Activated CD4-positive, alpha-beta T cell treated with anti-CD3 and anti-CD28 coated beads for 48 hours (primary cell): ENCODE measurements around the gene PARL.
"Not testable (repeated sequence)": the region's sequence is repeated elsewhere in the genome, so short reads cannot be mapped to it uniquely, and the experiment has no call there.

Source experiments
- DNase-seq: peaks from one replicate; pipeline ENCODE4 v3.0.0-alpha.2; 2020

PARL gene

DNA sequence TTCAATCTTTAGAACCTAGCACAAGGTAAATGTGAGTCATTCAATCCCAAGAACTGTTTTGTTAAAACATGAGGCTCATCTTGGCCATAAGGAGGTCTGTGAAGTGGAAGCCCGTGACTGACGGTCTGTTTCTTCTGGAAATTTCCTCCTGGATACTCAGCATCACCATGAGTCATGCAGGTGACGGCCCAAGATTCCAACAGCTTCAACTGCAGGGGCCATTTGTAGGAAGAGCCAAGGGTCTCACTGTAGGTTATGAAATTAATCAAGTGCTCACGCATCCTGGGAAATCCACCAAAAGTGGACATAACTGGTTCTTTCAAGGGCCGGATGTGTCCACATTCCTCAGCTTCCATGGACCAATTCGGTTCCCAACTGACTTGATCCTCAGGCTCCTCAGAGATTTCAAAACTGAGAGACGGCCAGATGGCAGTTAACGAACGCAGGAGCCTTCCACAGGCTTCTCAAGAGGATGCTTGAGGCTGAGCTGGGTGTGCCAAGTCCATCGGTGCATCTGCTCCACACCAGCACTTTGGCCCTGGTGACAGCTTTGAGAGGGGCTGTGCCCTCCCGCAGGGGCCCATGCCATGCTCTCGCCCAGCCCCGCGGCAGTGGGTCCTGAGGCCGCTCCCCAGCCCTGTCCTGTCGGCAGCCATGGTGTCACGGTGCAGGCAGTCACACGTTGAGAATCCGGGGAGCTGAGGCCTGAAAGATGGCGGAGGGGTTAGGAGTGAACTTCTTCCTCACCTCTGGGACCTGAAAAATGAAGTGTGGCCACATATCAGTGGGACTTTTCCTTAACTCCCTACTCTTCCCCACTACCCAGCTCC is 67.8 kb downstream of the PARL start:
- DNase-seq: no peak

DNA sequence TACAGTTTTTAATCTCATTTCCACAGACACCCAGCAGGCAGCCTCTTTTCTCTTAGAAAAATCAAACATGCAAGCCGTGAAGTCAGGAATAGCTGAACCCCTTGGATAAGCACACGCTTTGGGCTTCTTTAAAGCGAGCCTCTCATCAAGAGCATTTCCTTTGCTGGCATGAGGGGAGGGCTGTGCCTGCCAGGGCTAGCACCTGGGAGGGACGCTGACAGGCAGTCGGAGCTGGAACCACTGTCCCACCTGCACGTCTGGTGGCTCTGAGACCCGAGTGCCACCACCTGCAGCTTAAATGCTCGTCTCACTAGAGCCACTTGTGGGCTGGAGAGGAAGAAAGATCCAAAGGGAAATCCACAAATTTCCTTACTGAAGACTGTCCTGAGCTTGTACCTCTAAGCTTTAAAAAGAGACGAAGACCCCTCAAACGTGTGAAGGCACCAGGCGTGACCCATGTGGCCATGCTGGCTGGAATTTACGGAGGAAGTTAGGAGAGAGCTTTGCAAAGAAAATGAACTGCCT is 68.7 kb downstream of the PARL start:
- DNase-seq: no peak

DNA sequence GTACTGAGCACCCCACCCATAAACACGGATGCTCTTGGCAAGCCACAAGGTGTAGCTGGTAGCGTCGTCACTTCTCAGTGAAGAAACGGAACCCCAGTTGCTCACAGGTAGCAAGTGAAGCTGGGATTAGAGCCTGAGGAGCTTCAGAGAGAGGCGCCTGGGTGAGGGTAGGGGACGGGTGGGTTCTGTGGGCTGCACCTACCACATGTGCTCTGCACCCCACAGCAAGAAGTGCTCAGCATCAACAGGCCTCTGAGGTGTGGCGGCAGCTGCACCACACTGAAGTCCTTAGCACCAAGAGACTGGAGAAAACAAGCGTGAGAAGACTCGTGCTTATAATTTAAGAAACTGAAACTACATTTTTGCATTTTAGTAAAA is 69.1 kb downstream of the PARL start:
- DNase-seq: no peak

DNA sequence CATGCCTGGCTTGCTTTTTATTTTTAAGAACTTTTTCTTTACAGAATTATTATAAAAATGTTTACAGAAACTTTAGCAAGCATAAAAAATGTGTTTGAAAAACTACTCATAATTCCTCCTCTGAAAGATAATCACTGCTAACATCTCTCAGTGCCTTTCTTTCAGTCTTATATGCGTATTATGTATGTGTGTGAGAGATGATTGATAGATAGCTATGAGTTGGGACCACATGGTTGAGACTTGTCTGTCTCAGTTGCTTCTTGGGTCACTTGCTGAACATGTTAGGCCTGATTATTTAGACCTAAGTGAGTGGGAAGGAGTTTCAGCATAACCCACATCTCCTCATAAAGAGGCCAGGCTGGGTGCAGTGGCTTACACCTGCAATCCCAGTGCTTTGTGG is 70.4 kb downstream of the PARL start:
- no peak for DNase-seq

DNA sequence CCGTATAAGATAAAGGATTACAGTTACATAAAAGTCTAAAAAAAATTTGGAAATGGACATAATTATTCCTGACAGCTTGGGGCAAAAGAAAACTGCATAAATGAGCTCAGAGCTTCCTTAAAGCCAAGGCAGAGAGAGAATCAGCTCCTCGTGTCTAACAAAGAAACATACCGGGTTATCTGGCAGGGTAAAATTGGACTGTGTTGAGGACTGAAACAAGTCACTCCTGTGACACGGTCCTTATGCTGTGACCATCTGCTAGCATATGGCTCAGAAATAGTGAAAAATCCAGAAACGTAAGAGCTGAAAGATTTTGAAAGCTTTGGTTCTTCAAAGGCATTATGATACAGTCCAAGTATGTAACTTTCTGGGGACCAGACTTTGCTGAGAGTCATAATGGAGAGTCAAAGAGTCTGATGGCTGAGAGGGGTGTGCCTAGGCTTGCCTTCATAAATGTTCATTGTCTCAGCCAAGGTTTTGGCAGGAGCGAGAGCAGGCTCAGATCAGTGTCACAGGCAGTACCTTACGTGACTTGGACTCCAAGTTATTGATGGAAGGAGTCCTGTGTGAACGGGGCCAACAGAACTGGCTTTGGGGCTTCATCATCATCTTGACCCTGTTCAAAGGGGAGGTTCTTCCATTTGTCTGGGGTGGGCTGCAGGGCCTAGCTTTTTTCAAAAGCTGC is 71.8 kb downstream of the PARL start:
- DNase-seq: no peak

DNA sequence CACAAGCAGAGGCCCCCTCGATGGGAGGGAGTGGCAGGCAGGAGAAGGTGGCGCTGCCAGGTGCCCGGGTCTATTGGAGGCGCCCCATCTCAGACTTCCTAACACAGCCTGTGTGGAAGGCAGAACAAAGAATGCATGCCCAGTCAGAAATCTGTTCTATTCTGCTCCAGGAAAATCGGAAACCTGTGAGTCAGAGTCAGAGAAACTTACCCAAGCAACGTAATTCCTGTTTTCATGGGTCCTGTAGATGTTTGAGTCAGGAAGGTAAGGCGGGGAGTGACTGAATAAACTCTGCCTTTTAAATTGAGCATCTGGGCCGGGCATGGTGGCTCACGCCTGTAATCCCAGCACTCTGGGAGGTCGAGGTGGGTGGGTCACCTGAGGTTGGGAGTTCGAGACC is 73.0 kb downstream of the PARL start:
- DNase-seq: no peak

DNA sequence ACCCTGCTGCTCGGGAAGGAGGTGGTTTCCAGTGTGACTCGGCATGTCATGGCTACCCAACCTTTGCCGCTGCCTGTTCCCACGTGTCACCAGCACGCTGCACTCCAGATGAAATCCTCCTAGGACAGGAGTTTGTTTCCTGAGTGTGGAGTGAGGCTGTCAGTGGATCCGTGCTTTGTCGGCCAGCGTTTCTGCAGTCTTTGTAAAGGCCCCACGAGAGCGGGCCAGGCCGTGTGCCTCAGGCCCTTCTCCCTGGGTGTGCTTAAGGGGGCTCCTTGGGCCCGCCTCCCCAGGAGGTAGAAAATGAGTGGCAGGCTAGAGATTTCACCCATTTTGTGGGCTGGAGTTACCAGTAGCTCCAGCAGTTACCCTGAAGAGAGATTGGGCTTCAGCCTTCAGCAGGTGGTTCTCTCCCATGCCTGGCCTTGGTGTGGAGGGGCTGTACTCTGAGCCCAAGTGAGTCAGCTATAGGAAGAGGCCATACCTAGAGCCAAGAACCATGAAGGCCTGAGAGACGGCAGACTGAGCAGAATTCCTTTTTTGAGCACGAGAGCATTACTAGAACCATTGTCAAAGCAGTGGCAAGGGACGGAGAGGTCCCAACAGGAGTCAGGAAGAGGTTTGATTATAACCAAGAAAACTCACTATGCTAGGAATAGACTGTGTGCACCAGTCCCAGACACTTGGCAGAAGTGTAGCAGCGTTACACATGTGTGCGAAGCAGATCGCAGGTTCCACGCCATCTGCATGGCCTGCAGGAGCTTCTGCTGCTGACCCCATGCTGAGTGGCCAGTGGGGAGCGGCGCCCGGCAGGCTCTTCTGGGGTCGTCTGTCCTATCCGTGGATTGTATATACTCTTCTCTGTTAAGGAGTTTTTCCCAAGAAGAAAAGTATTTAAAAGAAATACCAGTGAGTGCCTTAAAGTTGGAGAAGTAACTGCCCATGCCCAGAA is 73.8 kb downstream of the PARL start:
- no peak for DNase-seq

DNA sequence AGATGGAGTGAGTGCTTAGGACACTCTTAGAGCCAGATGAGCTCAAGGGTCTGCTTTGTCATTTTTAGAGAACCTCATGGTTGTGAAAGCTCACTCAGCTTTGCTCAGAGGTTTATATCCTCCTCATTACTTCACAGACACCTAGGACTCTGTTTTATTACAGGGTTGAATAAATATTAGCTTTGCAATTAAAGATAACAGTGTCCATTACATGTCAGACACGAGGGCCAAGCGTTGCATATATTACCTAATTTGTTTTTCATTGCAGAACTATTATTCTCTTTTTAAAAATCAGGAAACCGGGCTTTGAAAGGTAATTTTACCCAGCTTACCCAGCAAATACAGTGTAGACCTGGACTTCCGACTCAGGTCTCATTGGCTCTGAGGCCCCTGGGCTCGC is 75.4 kb downstream of the PARL start:
- no peak for DNase-seq

DNA sequence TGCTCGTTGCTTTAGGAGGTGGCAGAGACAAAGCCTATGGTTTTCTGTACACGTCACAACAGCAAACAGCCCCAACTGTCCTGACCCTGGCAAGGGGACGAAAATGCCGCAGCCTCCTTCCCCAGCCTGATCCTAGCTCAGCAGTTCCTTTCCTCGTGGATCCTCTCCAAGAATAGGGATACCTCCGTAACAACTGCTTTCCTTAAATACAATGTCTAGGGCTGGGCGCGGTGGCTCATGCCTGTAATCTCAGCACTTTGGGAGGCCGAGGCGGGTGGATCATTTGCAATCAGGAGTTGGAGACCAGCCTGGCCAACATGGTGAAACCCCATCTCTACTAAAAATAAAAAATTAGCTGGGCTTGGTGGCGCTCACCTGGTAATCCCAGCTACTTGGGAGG is 76.3 kb downstream of the PARL start:
- no peak for DNase-seq

DNA sequence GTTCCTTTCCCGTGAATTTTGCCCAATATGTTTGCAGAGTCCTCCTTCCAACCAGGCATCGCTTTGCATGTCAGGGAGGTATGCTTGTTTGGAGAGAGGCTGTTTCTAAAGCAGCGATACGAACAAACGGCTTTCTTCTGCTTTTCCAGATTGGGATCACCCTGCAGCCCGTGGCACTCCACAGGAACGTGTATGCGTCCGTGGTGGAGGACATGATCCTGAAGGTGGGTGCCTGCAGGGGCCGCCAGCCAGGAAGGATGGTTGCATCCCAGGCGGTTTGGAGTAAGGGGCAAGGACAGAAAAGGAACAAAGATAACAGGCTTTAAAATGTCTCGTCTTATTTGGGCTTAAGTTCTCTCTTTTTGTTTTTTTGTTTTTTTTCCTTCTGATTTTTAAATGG is 76.8 kb downstream of the PARL start:
- no peak for DNase-seq

DNA sequence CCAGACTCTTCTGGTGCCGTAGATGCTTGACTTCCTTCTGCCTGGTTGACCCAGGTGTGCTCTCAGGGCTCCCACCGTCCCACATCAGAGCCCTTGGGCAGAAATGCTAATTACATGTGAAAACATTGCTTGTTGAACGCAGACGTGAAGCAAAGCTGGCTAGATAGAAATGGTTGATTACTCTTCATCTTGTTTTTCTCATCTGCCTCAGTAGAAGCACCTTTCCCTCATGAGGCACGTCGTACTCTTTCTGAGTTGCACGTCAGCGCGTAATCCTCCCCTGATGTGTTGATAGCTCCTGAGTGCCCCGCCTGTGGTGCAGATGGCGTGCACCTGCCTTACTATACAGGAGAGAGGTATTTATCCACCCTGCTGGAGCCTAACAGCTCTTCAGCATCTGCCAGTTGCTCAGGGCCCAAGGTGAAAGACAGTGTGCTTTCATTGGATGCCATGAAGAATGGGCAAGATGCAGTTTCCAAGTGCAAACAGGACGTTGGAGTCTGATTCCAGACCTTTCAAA is 77.4 kb downstream of the PARL start:
- no peak for DNase-seq

DNA sequence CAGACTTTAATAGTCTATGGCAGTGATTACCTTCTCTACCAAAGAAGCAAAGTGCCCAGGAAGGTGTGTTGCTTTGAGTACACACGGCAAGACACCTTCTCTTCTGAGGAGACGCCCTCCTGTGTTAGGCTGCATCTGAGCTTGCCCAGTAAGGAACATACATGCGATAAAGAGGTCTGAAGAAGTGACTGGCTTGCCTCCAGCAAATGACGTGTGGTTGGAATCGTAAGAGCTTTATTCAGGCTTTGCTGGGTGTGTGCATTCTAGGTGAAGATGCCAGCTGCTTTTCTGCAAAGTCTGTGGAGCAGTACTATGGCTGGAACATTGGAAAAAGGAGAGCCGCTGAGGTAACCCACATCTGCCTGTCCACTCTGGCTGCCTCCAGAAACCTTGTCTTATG is 81.7 kb downstream of the PARL start:
- no peak for DNase-seq

DNA sequence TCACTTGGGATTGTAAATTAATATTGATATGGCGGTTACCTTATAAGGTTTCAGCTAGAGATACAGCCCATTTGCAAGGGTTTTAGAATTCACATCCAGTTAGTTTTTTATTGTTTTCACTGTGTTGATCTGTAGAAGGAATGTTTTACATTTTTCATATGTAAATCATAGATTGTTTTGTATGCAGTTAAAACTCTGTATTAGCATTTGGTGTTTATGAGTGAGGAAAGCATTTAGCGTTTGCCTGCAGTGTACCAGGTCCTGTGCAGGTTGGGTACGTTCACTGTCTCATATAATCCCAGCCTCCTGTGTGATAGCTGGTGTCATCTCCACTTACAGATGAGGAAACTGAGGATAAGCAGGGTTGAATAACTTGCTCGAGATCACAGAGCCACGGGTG is 83.1 kb downstream of the PARL start:
- DNase-seq: no peak

DNA sequence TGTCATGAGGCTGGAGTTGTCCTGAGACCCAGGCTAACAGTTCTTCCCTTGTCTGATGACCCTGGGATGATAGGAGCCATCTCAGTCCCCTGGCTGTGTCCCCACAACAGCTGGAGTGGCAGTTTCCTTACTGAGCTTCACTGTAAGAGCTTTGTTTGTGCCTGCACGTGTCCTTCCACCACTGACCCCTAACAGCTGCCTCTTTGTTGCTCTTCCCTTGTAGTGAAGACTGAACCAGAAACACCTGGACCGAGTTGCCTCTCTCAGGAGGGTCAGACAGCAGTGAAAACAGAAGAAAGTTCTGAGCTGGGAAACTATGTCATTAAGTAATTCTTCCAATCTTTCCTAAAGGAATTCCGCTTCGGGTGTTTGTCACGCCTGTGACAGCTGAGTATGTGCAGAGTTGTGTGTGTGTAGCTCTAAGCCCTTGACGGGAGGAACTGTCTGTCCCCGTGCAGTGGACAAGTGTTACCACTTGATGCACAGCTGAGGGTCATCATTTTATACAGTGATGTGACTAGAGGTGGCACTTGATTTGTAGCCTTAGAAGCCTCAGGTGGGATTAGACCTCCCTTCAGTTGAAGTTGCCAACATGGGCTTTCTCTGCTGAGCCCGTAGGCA is 84.3 kb downstream of the PARL start:
- DNase-seq: no peak

DNA sequence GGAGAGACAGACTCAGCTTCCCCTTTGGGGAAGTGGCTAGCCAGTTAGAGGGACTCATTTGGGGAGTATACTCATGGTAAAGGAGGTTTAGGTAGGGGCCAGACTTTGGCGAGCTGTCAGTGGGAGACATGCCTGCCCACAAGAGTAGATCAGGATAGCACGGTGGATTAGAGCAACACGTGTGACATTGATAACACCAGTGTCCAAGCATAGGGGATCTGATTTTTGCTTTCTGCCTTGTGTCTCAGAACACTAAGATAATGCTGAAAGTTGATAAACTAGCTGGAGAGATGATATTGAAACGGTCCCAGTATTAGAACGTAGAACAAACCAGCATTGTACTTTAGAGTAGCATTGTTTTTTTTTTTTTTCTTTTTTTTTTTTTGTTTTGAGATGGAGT is 85.2 kb downstream of the PARL start:
- DNase-seq: no peak

DNA sequence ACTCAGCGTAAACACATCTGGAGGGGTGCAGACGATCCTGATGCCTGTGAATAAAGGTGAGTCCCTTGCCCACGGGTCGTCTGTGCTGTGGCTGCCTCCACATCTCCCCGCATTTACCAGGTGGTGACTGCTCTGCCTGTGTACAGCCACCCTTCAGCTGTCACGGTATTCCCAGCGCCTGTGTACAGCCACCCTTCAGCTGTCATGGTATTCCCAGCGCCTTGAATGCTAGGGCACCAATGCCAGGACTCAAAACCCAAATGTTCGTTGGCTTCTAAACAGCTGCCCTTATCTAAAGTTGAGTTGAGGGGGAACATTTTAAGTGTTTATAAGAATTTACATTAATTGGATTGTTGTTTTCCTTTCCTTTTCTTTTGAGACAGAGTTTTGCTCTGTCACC is 86.7 kb downstream of the PARL start:
- no peak for DNase-seq

DNA sequence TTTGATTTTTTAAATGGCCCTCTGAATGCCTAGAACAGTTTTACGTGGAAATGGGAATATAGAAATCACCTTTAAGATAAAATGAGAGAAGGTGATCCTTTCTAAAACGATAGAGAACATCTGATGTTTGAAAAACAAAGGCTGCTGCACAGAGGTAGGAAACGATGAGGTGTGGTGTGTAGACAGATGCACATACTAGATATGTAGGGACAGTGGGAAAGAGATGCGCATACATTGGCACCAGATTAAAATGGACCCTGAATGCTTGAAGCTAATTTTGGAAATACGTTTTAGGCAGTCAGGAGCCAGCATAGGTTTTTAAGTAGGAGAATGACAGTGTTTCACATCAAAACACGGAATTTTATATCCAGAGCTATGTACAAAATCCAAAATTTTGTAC is 88.3 kb downstream of the PARL start:
- DNase-seq: no peak

DNA sequence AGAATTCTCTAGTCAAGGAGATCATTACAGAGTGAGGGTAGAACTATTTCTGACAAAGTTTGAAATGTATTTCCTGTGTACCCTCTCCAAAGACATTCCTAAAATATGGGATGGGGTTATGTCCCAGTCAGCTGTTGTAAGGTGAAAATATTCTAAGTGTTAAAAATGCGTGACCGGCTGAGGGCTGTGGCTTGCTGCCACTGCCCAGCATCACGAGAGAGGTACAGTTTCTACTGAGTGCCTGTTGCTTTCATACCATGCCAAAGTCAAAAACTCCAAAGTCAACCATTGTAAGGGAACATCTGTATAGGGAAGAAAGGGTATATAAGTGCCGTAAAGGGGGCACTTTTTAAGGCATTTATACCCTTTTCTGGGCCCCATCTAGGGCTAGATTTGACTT is 90.2 kb downstream of the PARL start:
- no peak for DNase-seq

DNA sequence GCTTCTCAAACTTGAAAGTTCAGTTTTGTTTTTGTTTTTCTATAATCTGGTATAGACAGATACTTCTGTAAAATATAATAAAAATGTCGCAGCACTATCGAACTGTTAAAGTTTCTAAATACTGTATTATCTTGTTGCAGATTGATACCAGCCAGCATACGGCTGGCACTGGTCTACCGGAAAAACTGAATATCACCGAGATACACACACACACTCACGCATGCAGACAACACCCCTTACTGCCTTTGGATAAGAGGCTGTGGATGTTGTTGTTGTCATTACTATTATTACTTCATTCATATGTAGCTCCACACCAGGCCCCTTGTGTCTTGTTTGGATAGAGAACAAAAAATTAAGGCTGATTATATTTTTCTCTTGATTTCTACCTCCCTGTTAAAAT is 91.7 kb downstream of the PARL start:
- DNase-seq: no peak

DNA sequence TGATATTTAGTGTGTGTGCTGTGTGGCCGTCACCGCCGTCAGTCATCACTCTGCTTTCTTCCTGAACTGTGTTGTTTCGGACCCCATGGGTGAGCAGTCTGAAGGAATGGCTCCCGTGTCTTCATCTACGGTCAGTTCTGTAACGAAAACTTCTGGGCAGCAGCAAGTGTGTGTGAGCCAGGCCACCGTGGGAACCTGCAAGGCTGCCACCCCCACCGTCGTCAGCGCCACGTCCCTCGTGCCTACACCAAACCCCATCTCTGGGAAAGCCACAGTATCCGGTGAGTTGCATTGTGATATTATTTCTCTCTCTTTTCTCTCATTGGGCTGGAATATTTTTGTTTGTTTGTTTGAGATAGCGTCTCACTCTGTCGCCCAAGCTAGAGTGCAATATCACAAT is 94.0 kb downstream of the PARL start:
- DNase-seq: no peak

DNA sequence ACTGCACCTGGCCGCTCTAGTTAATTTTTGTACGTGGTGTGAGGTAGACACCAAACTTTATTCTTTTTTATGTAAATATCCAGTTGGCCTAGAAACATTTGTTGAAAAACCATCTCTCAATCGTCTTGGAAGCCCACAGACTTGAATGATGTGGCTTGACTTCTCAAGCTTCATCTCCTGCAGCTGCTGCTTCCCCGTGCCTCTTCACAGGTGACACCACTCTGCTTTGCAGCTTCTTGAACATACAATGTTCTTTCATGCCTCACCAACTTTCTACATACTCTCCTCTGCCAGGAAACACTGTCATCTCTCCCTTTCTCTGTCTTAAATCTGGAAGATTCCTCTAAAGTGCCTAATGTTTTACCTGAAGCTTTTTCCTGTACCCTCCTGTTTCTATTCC is 94.9 kb downstream of the PARL start:
- DNase-seq: no peak

DNA sequence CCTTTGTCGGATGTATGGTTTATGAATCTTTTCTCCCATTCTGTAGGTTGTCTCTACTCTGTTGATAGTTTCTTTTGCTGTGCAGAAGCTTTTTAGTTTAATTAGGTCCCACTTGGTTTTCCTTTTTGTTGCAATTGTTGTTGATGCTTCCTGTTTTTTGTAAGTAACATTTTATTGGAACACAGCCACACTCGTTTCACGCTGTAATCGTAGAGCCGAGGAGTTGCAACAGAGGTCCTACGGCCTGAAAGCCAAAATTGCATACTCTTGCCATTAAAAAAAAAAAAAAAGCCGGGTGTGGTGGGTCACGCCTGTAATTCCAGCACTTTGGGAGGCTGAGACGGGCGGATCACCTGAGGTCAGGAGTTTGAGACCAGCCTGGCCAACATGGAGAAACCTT is 100.2 kb downstream of the PARL start:
- DNase-seq: not testable (repeated sequence)
